Right atrium auricular region (tissue), 2 donors: ENCODE results near the gene SLC35G1. TPM values are rescaled to one million over a fixed set of nuclear protein-coding genes. Genes with fewer than 3 reads are reported as not detected.

ENCODE experiments used
- DNase-seq: peaks from one replicate; pipeline ENCODE4 v3.0.0-alpha.2; 2019; ENCODE audit warnings: low spot score
- H3K27ac ChIP-seq, 2 donors: fragments of 200-600 bp; sonication (generic); 1 replicate in 1 of 2; 2 replicates in 1 of 2; pipeline ENCODE4 v1.5.1; 2016 to 2019
- H3K27me3 ChIP-seq, 2 donors: fragments of 200-600 bp; sonication (generic); one replicate each; pipeline versions ENCODE4 v1.5.1 to v1.6.0; 2017 to 2019
- H3K36me3 ChIP-seq: fragments of 200-600 bp; sonication (generic); one replicate; pipeline ENCODE4 v1.5.1; 2016
- H3K4me1 ChIP-seq, 2 donors: fragments of 200-600 bp; sonication (generic); one replicate each; pipeline versions ENCODE4 v1.5.1 to v1.6.0; 2017 to 2019
- H3K4me3 ChIP-seq, 2 donors: fragments of 200-600 bp; sonication (generic); 1 replicate in 1 of 2; 2 replicates in 1 of 2; pipeline ENCODE4 v1.5.1; 2017 to 2019; ENCODE audit warnings: mild to moderate bottlenecking in 1 of 2, moderate library complexity in 1 of 2
- H3K9me3 ChIP-seq, 2 donors: fragments of 200-600 bp; sonication (generic); one replicate each; pipeline ENCODE4 v1.5.1; 2019
- CTCF ChIP-seq, 2 donors: fragments of 200-600 bp; sonication (generic); IDR thresholded peaks; one replicate each; pipeline ENCODE4 v1.5.1; 2019; ENCODE audit warnings: antibody characterized with exemption in 2 of 2
- total RNA-seq, 2 donors: library from RNA; depleted of rRNA; stranded (reverse); fragments of >200 nt; gene quantifications; one replicate each; pipeline ENCODE4 v1.1.0, GENCODE V29; 2016

Gene SLC35G1
- total RNA-seq, 2 donors from 2014 or later: 3.5 to 5.6 TPM

- no peak for DNase-seq
- no peak for TF ChIP-seq CTCF (IDR thresholded peaks at IDR 0.05)
- no peaks in the 10 kb centered on the region for H3K27me3 ChIP-seq
- H3K4me3 ChIP-seq: no peak overlapping the region
- no peak overlapping the region for H3K27ac ChIP-seq
- H3K36me3 ChIP-seq: no peaks in the 10 kb centered on the region
- H3K9me3 ChIP-seq: no peaks in the 10 kb centered on the region
- no peaks in the 10 kb centered on the region for H3K4me1 ChIP-seq
Observed at GRCh38 chr10:93874309-93875031, 19.3 kb upstream of the SLC35G1 start.

- Histone ChIP-seq H3K4me1 (no peaks in the 10 kb centered on the region), H3K36me3 (no peaks in the 10 kb centered on the region), H3K27me3 (no peaks in the 10 kb centered on the region), H3K27ac (no peak overlapping the region), H3K4me3 (no peak overlapping the region), H3K9me3 (no peaks in the 10 kb centered on the region)
- no peak for DNase-seq
- no peak for TF ChIP-seq CTCF (IDR thresholded peaks at IDR 0.05)
Observed at GRCh38 chr10:93875032-93875358, 18.8 kb upstream of the SLC35G1 start.

- Histone ChIP-seq H3K4me3 (no peak overlapping the region), H3K27me3 (no peaks in the 10 kb centered on the region), H3K9me3 (no peaks in the 10 kb centered on the region), H3K36me3 (no peaks in the 10 kb centered on the region), H3K4me1 (no peaks in the 10 kb centered on the region), H3K27ac (no peak overlapping the region)
- TF ChIP-seq CTCF (IDR thresholded peaks at IDR 0.05): no peak
- DNase-seq: no peak
Observed at GRCh38 chr10:93876381-93876780, 17.4 kb upstream of the SLC35G1 start.

GRCh38 chr10:93879273-93879672 lies 14.5 kb upstream of the SLC35G1 start:
- no peaks in the 10 kb centered on the region for H3K4me1 ChIP-seq
- no peak overlapping the region for H3K27ac ChIP-seq
- no peak for TF ChIP-seq CTCF (IDR thresholded peaks at IDR 0.05)
- H3K27me3 ChIP-seq: no peaks in the 10 kb centered on the region
- H3K4me3 ChIP-seq: no peak overlapping the region
- no peaks in the 10 kb centered on the region for H3K36me3 ChIP-seq
- no peaks in the 10 kb centered on the region for H3K9me3 ChIP-seq
- no peak for DNase-seq

- H3K27ac ChIP-seq: peak overlapping the region; percentile 77 to 79
- H3K36me3 ChIP-seq: no peaks in the 10 kb centered on the region
- H3K4me1 ChIP-seq: peaks cover 0 to 14% of the 10 kb centered on the region in 2 donors
- no peak for DNase-seq
- TF ChIP-seq CTCF (IDR thresholded peaks at IDR 0.05): no peak
- H3K4me3 ChIP-seq: peak overlapping the region; percentile 90 to 92
- H3K27me3 ChIP-seq: no peaks in the 10 kb centered on the region
- H3K9me3 ChIP-seq: no peaks in the 10 kb centered on the region
Observed at GRCh38 chr10:93894516-93895378, 969 bp downstream of the SLC35G1 start.
